Measurements from ENCODE around the gene ZNF18. TPM values are rescaled to one million over a fixed set of nuclear protein-coding genes. Genes with fewer than 3 reads are reported as not detected.

ZNF18 gene
- total and polyA plus RNA-seq, 12 donors: 2.6 to 7.5 (median 4.6) TPM

DNA sequence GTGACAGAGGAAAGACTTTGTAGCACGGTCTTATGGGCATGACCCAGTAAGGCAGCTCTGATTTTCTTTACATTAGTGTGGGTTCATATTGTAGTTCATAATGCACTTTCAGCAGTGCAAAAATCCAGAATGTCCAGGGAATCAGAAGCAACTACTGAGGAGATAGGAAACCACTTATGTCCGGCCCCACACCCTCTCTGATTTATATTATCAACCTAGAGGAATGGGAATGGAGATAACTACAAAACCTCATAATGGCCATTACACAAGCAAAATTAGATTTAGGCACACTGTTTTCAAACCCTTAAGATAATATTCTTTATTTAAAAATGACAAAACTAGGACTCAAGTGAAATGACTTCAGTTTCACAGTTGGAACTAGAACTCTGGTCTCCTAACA lies 31.3 kb upstream of the ZNF18 start:
- WGBS, 2 donors: 80 to 86% methylated on average over 2 of the region's 2 CpGs
- Histone ChIP-seq H3K27me3 (no peaks in the 10 kb centered on the region), H3K4me3 (no peak overlapping the region), H3K36me3 (peaks cover 0 to 1% (median 0%) of the 10 kb centered on the region in 9 donors), H3K27ac (no peak overlapping the region), H3K9me3 (no peaks in the 10 kb centered on the region), H3K4me1 (peaks cover 0 to 49% (median 15%) of the 10 kb centered on the region in 9 donors)
- no peak for TF ChIP-seq CTCF (IDR thresholded peaks at IDR 0.05)
- ATAC-seq: no peak
- DNase-seq: no peak
- intact Hi-C loops (cut with DNase I): no loop called here

DNA sequence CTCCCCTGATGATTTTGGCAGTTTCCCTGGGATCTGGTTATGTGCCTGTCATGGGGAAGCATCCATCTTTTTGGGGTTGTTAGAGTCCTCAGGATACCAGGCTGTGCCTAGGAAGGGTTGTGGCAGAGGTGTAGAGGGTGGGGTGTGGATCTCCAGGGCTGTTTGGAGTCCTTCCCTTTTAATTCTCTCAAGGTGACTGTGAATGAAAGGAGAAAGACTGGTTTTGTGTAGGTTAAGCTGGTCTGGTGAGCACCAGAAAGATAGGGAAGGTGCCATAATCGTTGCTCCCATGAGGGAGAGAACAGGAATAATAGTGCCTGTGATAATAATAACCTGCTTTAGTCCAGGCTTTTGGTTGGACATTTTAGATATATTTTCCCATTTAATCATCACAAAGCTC lies 30.4 kb upstream of the ZNF18 start:
- Histone ChIP-seq H3K27ac (no peak overlapping the region), H3K4me1 (peaks cover 2 to 59% (median 23%) of the 10 kb centered on the region in 9 donors), H3K9me3 (no peaks in the 10 kb centered on the region), H3K36me3 (peaks cover 0 to 4% (median 0%) of the 10 kb centered on the region in 9 donors), H3K4me3 (no peak overlapping the region), H3K27me3 (no peaks in the 10 kb centered on the region)
- ATAC-seq (no peak), DNase-seq (no peak)
- WGBS, 2 donors: 79 to 83% methylated on average over 1 of the region's 1 CpG
- intact Hi-C loops (cut with DNase I): no loop called here
- TF ChIP-seq CTCF (IDR thresholded peaks at IDR 0.05): no peak

DNA sequence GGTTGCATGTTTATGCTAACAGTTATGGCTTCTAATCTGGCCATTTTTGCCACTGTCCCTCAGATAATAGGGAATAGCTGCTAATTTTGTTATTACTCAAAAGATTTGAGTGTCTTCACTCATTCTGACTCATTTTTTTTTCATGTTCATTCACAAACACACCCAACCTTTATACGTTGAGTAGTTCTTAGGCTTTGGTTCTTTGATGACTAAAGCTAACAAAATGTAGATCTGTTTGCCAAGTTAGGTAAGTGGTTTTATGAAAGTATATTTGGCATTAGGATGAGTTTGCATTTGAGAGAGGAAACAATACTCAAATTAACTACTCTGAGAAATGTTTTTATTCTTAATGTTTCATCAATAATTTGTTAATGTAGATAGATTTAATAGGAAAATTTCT lies 27.1 kb upstream of the ZNF18 start:
- Histone ChIP-seq H3K4me1 (peaks cover 5 to 58% (median 38%) of the 10 kb centered on the region in 9 donors), H3K36me3 (peaks cover 0 to 4% (median 0%) of the 10 kb centered on the region in 9 donors), H3K4me3 (no peak overlapping the region), H3K27ac (no peak overlapping the region), H3K9me3 (no peaks in the 10 kb centered on the region), H3K27me3 (no peaks in the 10 kb centered on the region)
- intact Hi-C loops (cut with DNase I): no loop called here
- 34 to 38% methylated on average over 1 of the region's 1 CpG for WGBS, 2 donors
- ATAC-seq (no peak), DNase-seq (no peak)
- TF ChIP-seq CTCF (IDR thresholded peaks at IDR 0.05): no peak

- no peak for ATAC-seq
- Histone ChIP-seq H3K9me3 (no peaks in the 10 kb centered on the region), H3K27ac (no peak overlapping the region), H3K36me3 (peaks cover 0 to 4% (median 0%) of the 10 kb centered on the region in 9 donors), H3K27me3 (no peaks in the 10 kb centered on the region), H3K4me1 (peaks cover 5 to 50% (median 35%) of the 10 kb centered on the region in 9 donors), H3K4me3 (peak overlapping the region in 3 of 10 donors; percentile 79 to 82 (median 80))
- no peak for TF ChIP-seq CTCF (IDR thresholded peaks at IDR 0.05)
- intact Hi-C loops (cut with DNase I): no loop called here
- DNase-seq: no peak
- 85 to 92% methylated on average over 2 of the region's 2 CpGs for WGBS, 2 donors
Observed at GRCh38 chr17:12022310-12022709, 25.0 kb upstream of the ZNF18 start.
